Measurements from ENCODE around the gene EXOC3.

Gene EXOC3

GRCh38 chr5:415928-416635 is 26.9 kb upstream of the EXOC3 start:
- Histone ChIP-seq H3K36me3 (no peaks in the 10 kb centered on the region), H3K27me3 (ENCODE audit: insufficient read depth, low read depth, severe bottlenecking) (no peaks in the 10 kb centered on the region), H3K27ac (no peak overlapping the region), H3K9me3 (ENCODE audit: severe bottlenecking) (no peaks in the 10 kb centered on the region), H3K4me3 (ENCODE audit: low read depth, low read length) (no peak overlapping the region)
- DNase-seq = no peak
- TF ChIP-seq CTCF (IDR thresholded peaks at IDR 0.05; ENCODE audit: low read depth, low read length) = no peak

GRCh38 chr5:416636-416960 is 26.4 kb upstream of the EXOC3 start:
- Histone ChIP-seq H3K9me3 (ENCODE audit: severe bottlenecking) (no peaks in the 10 kb centered on the region), H3K27ac (no peak overlapping the region), H3K36me3 (no peaks in the 10 kb centered on the region), H3K4me3 (ENCODE audit: low read depth, low read length) (no peak overlapping the region), H3K27me3 (ENCODE audit: insufficient read depth, low read depth, severe bottlenecking) (no peaks in the 10 kb centered on the region)
- TF ChIP-seq CTCF (IDR thresholded peaks at IDR 0.05; ENCODE audit: low read depth, low read length) = no peak
- no peak for DNase-seq

- H3K36me3 ChIP-seq = no peaks in the 10 kb centered on the region
- H3K27me3 ChIP-seq (ENCODE audit: insufficient read depth, low read depth, severe bottlenecking) = no peaks in the 10 kb centered on the region
- DNase-seq = no peak
- H3K4me3 ChIP-seq (ENCODE audit: low read depth, low read length) = no peak overlapping the region
- no peak for TF ChIP-seq CTCF (IDR thresholded peaks at IDR 0.05; ENCODE audit: low read depth, low read length)
- no peak overlapping the region for H3K27ac ChIP-seq
- no peaks in the 10 kb centered on the region for H3K9me3 ChIP-seq (ENCODE audit: severe bottlenecking)
Observed at GRCh38 chr5:417301-418161, 25.4 kb upstream of the EXOC3 start.

GRCh38 chr5:418162-419121 is 24.5 kb upstream of the EXOC3 start:
- Histone ChIP-seq H3K9me3 (ENCODE audit: severe bottlenecking) (no peaks in the 10 kb centered on the region), H3K27ac (no peak overlapping the region), H3K4me3 (ENCODE audit: low read depth, low read length) (no peak overlapping the region), H3K27me3 (ENCODE audit: insufficient read depth, low read depth, severe bottlenecking) (no peaks in the 10 kb centered on the region), H3K36me3 (no peaks in the 10 kb centered on the region)
- TF ChIP-seq CTCF (IDR thresholded peaks at IDR 0.05; ENCODE audit: low read depth, low read length) = no peak
- peak; percentile 38 for DNase-seq

- H3K4me3 ChIP-seq (ENCODE audit: low read depth, low read length) = no peak overlapping the region
- H3K27ac ChIP-seq = no peak overlapping the region
- H3K36me3 ChIP-seq = no peaks in the 10 kb centered on the region
- no peak for TF ChIP-seq CTCF (IDR thresholded peaks at IDR 0.05; ENCODE audit: low read depth, low read length)
- no peak for DNase-seq
- H3K27me3 ChIP-seq (ENCODE audit: insufficient read depth, low read depth, severe bottlenecking) = no peaks in the 10 kb centered on the region
- no peaks in the 10 kb centered on the region for H3K9me3 ChIP-seq (ENCODE audit: severe bottlenecking)
Observed at GRCh38 chr5:419970-420369, 23.0 kb upstream of the EXOC3 start.

Measured in WERI-Rb-1 (cell line).